Neuronal stem cell (in vitro differentiated cells): ENCODE results near the gene PCSK2.

Experiments used
- DNase-seq: peaks from one replicate; pipeline ENCODE4 v3.0.0-alpha.2; 2013; ENCODE audit warnings: low spot score
- H2AFZ ChIP-seq: one replicate; pipeline ENCODE4 v1.6.1; 2013; ENCODE audit warnings: mild to moderate bottlenecking, low read length, inconsistent platforms
- H2AK5ac ChIP-seq: 2 replicates; pipeline ENCODE4 v1.6.1; 2013; ENCODE audit warnings: low read depth, mild to moderate bottlenecking, inconsistent platforms, low read length, moderate library complexity, mixed read lengths
- H2BK120ac ChIP-seq: 2 replicates; pipeline ENCODE4 v1.6.1; 2013; ENCODE audit warnings: low read depth, mild to moderate bottlenecking, inconsistent platforms, low read length, moderate library complexity, mixed read lengths
- H2BK12ac ChIP-seq: one replicate; pipeline ENCODE4 v1.6.1; 2013; ENCODE audit warnings: low read length, inconsistent platforms
- H2BK15ac ChIP-seq: 2 replicates; pipeline ENCODE4 v1.6.1; 2013; ENCODE audit warnings: mild to moderate bottlenecking, low read length, inconsistent platforms, mixed read lengths
- H2BK5ac ChIP-seq: one replicate; pipeline ENCODE4 v1.6.1; 2013; ENCODE audit warnings: inconsistent platforms, mild to moderate bottlenecking, low read length, moderate library complexity
- H3K14ac ChIP-seq: one replicate; pipeline ENCODE4 v1.6.1; 2013; ENCODE audit warnings: low read length, inconsistent platforms
- H3K18ac ChIP-seq: 2 replicates; pipeline ENCODE4 v1.6.1; 2013; ENCODE audit warnings: low read length, inconsistent platforms
- H3K23ac ChIP-seq: 2 replicates; pipeline ENCODE4 v1.6.1; 2013; ENCODE audit warnings: low read depth, mild to moderate bottlenecking, mixed read lengths, low read length, inconsistent platforms; ENCODE audit not compliant: poor library complexity
- H3K27ac ChIP-seq: replicated peaks from 3 replicates; pipeline ENCODE4 v1.5.1; 2013; ENCODE audit warnings: low read length, inconsistent platforms
- H3K27me3 ChIP-seq, 3 experiments: 2 replicates each; pipeline ENCODE4 v1.6.1; 2013; ENCODE audit warnings: low read length in 3 of 3, mild to moderate bottlenecking in 2 of 3, inconsistent platforms in 1 of 3, low read depth in 1 of 3, mixed read lengths in 1 of 3, moderate library complexity in 1 of 3; ENCODE audit not compliant: control insufficient read depth in 3 of 3, insufficient read depth in 3 of 3
- H3K36me3 ChIP-seq, 2 donors: replicated peaks in 1 of 2; 2 replicates each; pipeline ENCODE4 v1.6.1; 2013; ENCODE audit warnings: low read length in 2 of 2; ENCODE audit not compliant: control insufficient read depth in 2 of 2, insufficient read depth in 2 of 2
- H3K4ac ChIP-seq: 2 replicates; pipeline ENCODE4 v1.6.1; 2013; ENCODE audit warnings: inconsistent platforms, mild to moderate bottlenecking, low read length, moderate library complexity
- H3K4me1 ChIP-seq, 2 donors: 1 replicate in 1 of 2; 2 replicates in 1 of 2; pipeline ENCODE4 v1.6.1; 2013; ENCODE audit warnings: low read length in 2 of 2, low read depth in 1 of 2; ENCODE audit not compliant: control insufficient read depth in 2 of 2, insufficient read depth in 1 of 2
- H3K4me2 ChIP-seq: one replicate; pipeline ENCODE4 v1.6.1; 2013; ENCODE audit warnings: mild to moderate bottlenecking, low read length, inconsistent platforms; ENCODE audit not compliant: insufficient read depth, poor library complexity, severe bottlenecking
- H3K4me3 ChIP-seq, 2 donors: 2 replicates each; pipeline ENCODE4 v1.5.1; 2013; ENCODE audit warnings: low read length in 2 of 2, mild to moderate bottlenecking in 2 of 2, inconsistent platforms in 1 of 2, moderate library complexity in 1 of 2
- H3K79me1 ChIP-seq: one replicate; pipeline ENCODE4 v1.6.1; 2013; ENCODE audit warnings: low read depth, mild to moderate bottlenecking, inconsistent platforms, low read length, moderate library complexity
- H3K9ac ChIP-seq: one replicate; pipeline ENCODE4 v1.6.1; 2013; ENCODE audit warnings: mild to moderate bottlenecking, low read depth, low read length, inconsistent platforms; ENCODE audit not compliant: poor library complexity
- H3K9me3 ChIP-seq, 2 donors: replicated peaks in 1 of 2; 2 replicates each; pipeline versions ENCODE3 to v1.6.1; 2013; ENCODE audit warnings: low read length in 2 of 2, mild to moderate bottlenecking in 2 of 2, inconsistent platforms in 1 of 2, low read depth in 1 of 2, mixed read lengths in 1 of 2, moderate library complexity in 1 of 2; ENCODE audit not compliant: control insufficient read depth in 2 of 2, insufficient read depth in 1 of 2
- H4K8ac ChIP-seq: one replicate; pipeline ENCODE4 v1.6.1; 2013; ENCODE audit warnings: low read depth, mild to moderate bottlenecking, inconsistent platforms, low read length, moderate library complexity
- H4K91ac ChIP-seq: one replicate; pipeline ENCODE4 v1.6.1; 2013; ENCODE audit warnings: low read length, low read depth, mild to moderate bottlenecking, inconsistent platforms; ENCODE audit not compliant: poor library complexity
- WGBS, 2 donors: extraction: QIAGEN DNeasy Blood & Tissue Kit; methylation state at CpG; one replicate each; pipeline ENCODE4 v1.1.7; 2013; ENCODE audit warnings: missing lambda C conversion rate in 2 of 2, mixed read lengths in 1 of 2; ENCODE audit not compliant: insufficient read length in 2 of 2, insufficient replicate concordance in 1 of 2; ENCODE audit errors: extremely low coverage in 2 of 2; 5-methylcytosine and 5-hydroxymethylcytosine counted together

Gene PCSK2

GRCh38 chr20:17461941-17462340 lies 235.1 kb downstream of the PCSK2 start:
- no peak overlapping the region for H3K4ac ChIP-seq
- no peak overlapping the region for H2BK12ac ChIP-seq
- no peak overlapping the region for H4K8ac ChIP-seq
- H2AFZ ChIP-seq: no peak overlapping the region
- H4K91ac ChIP-seq: no peak overlapping the region
- H3K14ac ChIP-seq: no peak overlapping the region
- H3K27me3 ChIP-seq: peaks cover 0 to 3% (median 0%) of the 10 kb centered on the region in 3 experiments
- no peak overlapping the region for H2AK5ac ChIP-seq
- no peak overlapping the region for H3K4me3 ChIP-seq
- no peak overlapping the region for H3K4me2 ChIP-seq
- no peaks in the 10 kb centered on the region for H3K79me1 ChIP-seq
- no peaks in the 10 kb centered on the region for H3K36me3 ChIP-seq
- WGBS, 2 donors: no CpG with 5 or more reads among the region's 3 CpGs
- H3K9ac ChIP-seq: no peak overlapping the region
- peaks cover 0 to 1% of the 10 kb centered on the region in 2 donors for H3K4me1 ChIP-seq
- no peak overlapping the region for H3K23ac ChIP-seq
- no peak overlapping the region for H2BK5ac ChIP-seq
- H3K18ac ChIP-seq: no peak overlapping the region
- no peak overlapping the region for H2BK15ac ChIP-seq
- H3K9me3 ChIP-seq: peaks cover 0 to 1% of the 10 kb centered on the region in 2 donors
- no peak overlapping the region for H2BK120ac ChIP-seq
- DNase-seq: no peak
- H3K27ac ChIP-seq: no peak overlapping the region

- Histone ChIP-seq H3K27ac (no peak overlapping the region), H3K4me3 (no peak overlapping the region), H2BK120ac (no peak overlapping the region), H3K23ac (no peak overlapping the region), H2BK5ac (no peak overlapping the region), H2AK5ac (no peak overlapping the region), H3K4ac (no peak overlapping the region), H3K4me2 (no peak overlapping the region), H4K8ac (no peak overlapping the region), H3K36me3 (no peaks in the 10 kb centered on the region), H3K79me1 (no peaks in the 10 kb centered on the region), H3K14ac (no peak overlapping the region), H3K18ac (no peak overlapping the region), H4K91ac (no peak overlapping the region), H3K9ac (no peak overlapping the region), H3K4me1 (no peaks in the 10 kb centered on the region), H3K9me3 (peaks cover 0 to 1% of the 10 kb centered on the region in 2 donors), H2BK15ac (no peak overlapping the region), H2AFZ (no peak overlapping the region), H2BK12ac (no peak overlapping the region), H3K27me3 (peaks cover 0 to 3% (median 0%) of the 10 kb centered on the region in 3 experiments)
- no peak for DNase-seq
- no CpG with 5 or more reads among the region's 1 CpG for WGBS, 2 donors
These were observed 236.9 kb downstream of the PCSK2 start for GRCh38 chr20:17463711-17464110.

GRCh38 chr20:17465236-17465635 lies 238.4 kb downstream of the PCSK2 start:
- Histone ChIP-seq H2AK5ac (no peak overlapping the region), H2BK120ac (no peak overlapping the region), H3K9ac (no peak overlapping the region), H3K18ac (no peak overlapping the region), H2AFZ (no peak overlapping the region), H3K4me1 (no peaks in the 10 kb centered on the region), H4K91ac (no peak overlapping the region), H3K4ac (no peak overlapping the region), H3K9me3 (peaks cover 0 to 1% of the 10 kb centered on the region in 2 donors), H2BK5ac (peak overlapping the region; percentile 42), H3K23ac (no peak overlapping the region), H3K79me1 (no peaks in the 10 kb centered on the region), H3K27me3 (peaks cover 0 to 3% (median 0%) of the 10 kb centered on the region in 3 experiments), H3K14ac (no peak overlapping the region), H4K8ac (no peak overlapping the region), H3K4me3 (peak overlapping the region in 1 of 2 donors; percentile 9), H3K36me3 (no peaks in the 10 kb centered on the region), H3K27ac (no peak overlapping the region), H2BK15ac (no peak overlapping the region), H2BK12ac (no peak overlapping the region), H3K4me2 (no peak overlapping the region)
- WGBS, 2 donors: no CpG with 5 or more reads among the region's 10 CpGs
- DNase-seq: no peak

- H2BK12ac ChIP-seq: no peak overlapping the region
These were observed 239.8 kb downstream of the PCSK2 start for GRCh38 chr20:17466641-17467040.

More at GRCh38 chr20:17466641-17467040, 239.8 kb downstream of the PCSK2 start:
- peaks cover 0 to 1% of the 10 kb centered on the region in 2 donors for H3K9me3 ChIP-seq
- H3K9ac ChIP-seq: no peak overlapping the region
- DNase-seq: no peak
- H2BK15ac ChIP-seq: no peak overlapping the region
- H3K4me2 ChIP-seq: no peak overlapping the region
- H3K4me1 ChIP-seq: no peaks in the 10 kb centered on the region
- H3K23ac ChIP-seq: no peak overlapping the region
- no peak overlapping the region for H3K18ac ChIP-seq
- H4K8ac ChIP-seq: no peak overlapping the region
- H2BK120ac ChIP-seq: no peak overlapping the region
- H2AK5ac ChIP-seq: no peak overlapping the region
- WGBS, 2 donors: no CpG with 5 or more reads among the region's 7 CpGs
- peaks cover 0 to 6% (median 0%) of the 10 kb centered on the region in 3 experiments for H3K27me3 ChIP-seq
- H2BK5ac ChIP-seq: no peak overlapping the region
- H4K91ac ChIP-seq: no peak overlapping the region
- H3K14ac ChIP-seq: no peak overlapping the region
- H2AFZ ChIP-seq: no peak overlapping the region
- no peak overlapping the region for H3K4me3 ChIP-seq
- H3K27ac ChIP-seq: no peak overlapping the region
- no peaks in the 10 kb centered on the region for H3K36me3 ChIP-seq
- H3K79me1 ChIP-seq: no peaks in the 10 kb centered on the region
- H3K4ac ChIP-seq: no peak overlapping the region
